Measurements from ENCODE around the gene CARD8.
"Not testable (repeated sequence)": the region's sequence is repeated elsewhere in the genome, so short reads cannot be mapped to it uniquely, and the experiment has no call there.

Gene CARD8

DNA sequence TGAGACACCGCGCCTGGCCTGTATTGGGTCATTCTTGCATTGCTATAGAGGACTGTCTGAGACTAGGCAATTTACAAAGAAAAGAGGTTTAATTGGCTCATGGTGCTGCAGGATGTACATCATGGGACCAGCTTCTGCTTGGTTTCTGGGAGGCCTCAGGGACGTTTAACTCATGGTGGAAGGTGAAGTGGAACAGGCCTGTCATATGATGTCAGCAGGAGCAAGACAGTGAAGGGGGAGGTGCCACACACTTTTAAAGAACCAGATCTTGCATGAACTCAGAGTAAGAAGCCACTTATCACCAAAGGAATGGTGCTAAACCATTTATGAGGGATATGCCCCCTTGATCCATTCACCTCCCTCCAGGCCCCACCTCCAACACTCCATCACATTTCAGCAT, 18.7 kb downstream of the CARD8 start:
- DNase-seq (ENCODE audit: low read depth): no peak
- TF ChIP-seq, protein P1, sequence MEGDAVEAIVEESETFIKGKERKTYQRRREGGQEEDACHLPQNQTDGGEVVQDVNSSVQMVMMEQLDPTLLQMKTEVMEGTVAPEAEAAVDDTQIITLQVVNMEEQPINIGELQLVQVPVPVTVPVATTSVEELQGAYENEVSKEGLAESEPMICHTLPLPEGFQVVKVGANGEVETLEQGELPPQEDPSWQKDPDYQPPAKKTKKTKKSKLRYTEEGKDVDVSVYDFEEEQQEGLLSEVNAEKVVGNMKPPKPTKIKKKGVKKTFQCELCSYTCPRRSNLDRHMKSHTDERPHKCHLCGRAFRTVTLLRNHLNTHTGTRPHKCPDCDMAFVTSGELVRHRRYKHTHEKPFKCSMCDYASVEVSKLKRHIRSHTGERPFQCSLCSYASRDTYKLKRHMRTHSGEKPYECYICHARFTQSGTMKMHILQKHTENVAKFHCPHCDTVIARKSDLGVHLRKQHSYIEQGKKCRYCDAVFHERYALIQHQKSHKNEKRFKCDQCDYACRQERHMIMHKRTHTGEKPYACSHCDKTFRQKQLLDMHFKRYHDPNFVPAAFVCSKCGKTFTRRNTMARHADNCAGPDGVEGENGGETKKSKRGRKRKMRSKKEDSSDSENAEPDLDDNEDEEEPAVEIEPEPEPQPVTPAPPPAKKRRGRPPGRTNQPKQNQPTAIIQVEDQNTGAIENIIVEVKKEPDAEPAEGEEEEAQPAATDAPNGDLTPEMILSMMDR (IDR thresholded peaks at IDR 0.05; ENCODE audit: insufficient read depth, low read depth, low read length, missing control alignments): no peak
- no peak overlapping the region for H3K4me3 ChIP-seq (ENCODE audit: low read depth, low read length)

- no peak overlapping the region for H3K4me3 ChIP-seq (ENCODE audit: low read depth, low read length)
- DNase-seq (ENCODE audit: low read depth): no peak
- TF ChIP-seq, protein P1 (IDR thresholded peaks at IDR 0.05; ENCODE audit: insufficient read depth, low read depth, low read length, missing control alignments): no peak
Measured at GRCh38 chr19:48230555-48231129, 25.1 kb downstream of the CARD8 start.

DNA sequence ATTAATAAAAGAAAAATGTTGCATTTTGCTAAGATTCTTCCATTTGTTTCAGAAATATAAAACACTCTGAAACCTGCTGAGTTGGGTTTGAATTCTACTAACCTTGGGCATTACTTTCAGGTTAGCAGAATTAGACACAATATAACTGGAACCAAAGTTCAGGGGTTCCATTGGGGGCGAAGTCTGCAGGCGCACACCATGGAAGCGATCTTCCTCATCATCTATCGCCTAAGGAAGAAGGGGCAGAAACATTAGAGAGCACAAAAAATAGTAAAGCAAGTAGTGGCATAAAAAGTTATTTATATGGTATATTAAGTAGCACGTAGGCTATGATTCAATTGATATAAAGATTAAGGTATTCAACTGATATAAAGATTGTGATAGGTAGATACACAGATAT, 34.1 kb downstream of the CARD8 start:
- H3K4me3 ChIP-seq (ENCODE audit: low read depth, low read length): no peak overlapping the region
- TF ChIP-seq, protein P1 (IDR thresholded peaks at IDR 0.05; ENCODE audit: insufficient read depth, low read depth, low read length, missing control alignments): no peak
- no peak for DNase-seq (ENCODE audit: low read depth)

- H3K4me3 ChIP-seq (ENCODE audit: low read depth, low read length); DNase-seq (ENCODE audit: low read depth): not testable (repeated sequence)
Measured at GRCh38 chr19:48220784-48221183, 34.9 kb downstream of the CARD8 start.

DNA sequence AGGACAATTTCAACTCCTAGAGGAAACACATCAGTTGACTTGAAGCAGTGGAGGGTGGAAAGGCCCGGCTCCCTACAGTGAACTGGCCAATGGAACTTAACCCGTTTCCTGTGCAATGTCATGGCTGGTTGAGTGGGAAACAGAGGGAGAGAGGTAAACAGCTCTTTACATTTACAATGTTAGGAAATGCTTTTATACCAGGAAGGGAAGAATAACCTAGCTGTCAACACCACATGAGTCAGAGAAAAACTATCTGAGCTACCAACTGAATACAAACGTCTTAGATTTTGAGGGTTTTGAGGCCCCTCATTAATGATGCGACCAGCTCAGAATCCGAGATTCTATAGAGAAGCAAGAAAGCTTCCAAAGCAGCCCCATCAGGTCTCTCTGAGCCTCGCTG, 36.7 kb downstream of the CARD8 start:
- TF ChIP-seq, protein P1 (IDR thresholded peaks at IDR 0.05; ENCODE audit: insufficient read depth, low read depth, low read length, missing control alignments): no peak
- no peak for DNase-seq (ENCODE audit: low read depth)
- H3K4me3 ChIP-seq (ENCODE audit: low read depth, low read length): no peak overlapping the region

GRCh38 chr19:48216933-48217332, 38.8 kb downstream of the CARD8 start:
- DNase-seq (ENCODE audit: low read depth): no peak
- TF ChIP-seq, protein P1 (IDR thresholded peaks at IDR 0.05; ENCODE audit: insufficient read depth, low read depth, low read length, missing control alignments): no peak
- no peak overlapping the region for H3K4me3 ChIP-seq (ENCODE audit: low read depth, low read length)

DNA sequence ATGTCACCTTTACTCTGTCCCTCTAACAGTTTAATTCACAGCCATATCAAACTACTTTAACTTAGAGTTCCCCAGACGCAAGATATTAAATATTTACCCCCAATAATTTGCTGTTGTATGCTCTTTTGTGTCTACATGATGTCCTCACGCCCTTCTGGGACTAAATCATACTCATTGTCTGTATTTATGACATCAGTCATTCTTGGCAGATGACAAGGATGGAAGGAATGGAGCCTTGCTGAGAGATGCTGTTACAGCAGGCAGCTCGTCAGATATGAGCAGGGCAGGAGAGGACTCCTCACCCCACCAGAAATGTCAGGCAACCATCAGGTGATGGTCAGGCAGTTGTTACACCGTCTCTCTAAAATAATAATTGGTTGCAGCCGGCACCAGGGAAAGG, 41.8 kb downstream of the CARD8 start:
- no peak overlapping the region for H3K4me3 ChIP-seq (ENCODE audit: low read depth, low read length)
- TF ChIP-seq, protein P1 (IDR thresholded peaks at IDR 0.05; ENCODE audit: insufficient read depth, low read depth, low read length, missing control alignments): no peak
- DNase-seq (ENCODE audit: low read depth): no peak
